ENCODE results near the gene SPEF1. TPM values are rescaled to one million over a fixed set of nuclear protein-coding genes. Genes with fewer than 3 reads are reported as not detected.

The SPEF1 gene
- total and polyA plus RNA-seq, 2 of the 13 experiments (the other 11 are each of a cell fraction or from before 2014, with no cell fraction given): 0.11 to 0.27 TPM

GRCh38 chr20:3786665-3787323 lies 5.5 kb upstream of the SPEF1 start, which contains the start of gene CENPB (continued):
- TF ChIP-seq NFAT5 (CRISPR knock-in tag; IDR thresholded peaks at IDR 0.05): no peak
- 0 out of 2 replicates have a peak, but pooled peaks have one; percentile 58 for TF ChIP-seq ATF6 (CRISPR knock-in tag; conservative IDR thresholded peaks at IDR 0.05)
- no peak for TF ChIP-seq ZNF20 (CRISPR knock-in tag; IDR thresholded peaks at IDR 0.05)
- TF ChIP-seq ZZZ3 (CRISPR knock-in tag; IDR thresholded peaks at IDR 0.05; ENCODE audit: borderline replicate concordance): no peak
